Upper lobe of left lung (tissue), 4 donors: Measurements from ENCODE around the gene NPPB.

Experiments used
- CTCF ChIP-seq, 6 experiments: fragments of 450-650 bp in 4 of 6; fragments of 200-600 bp in 2 of 6; sonication (generic) in 2 of 6; IDR thresholded peaks; one replicate each; pipeline ENCODE4 v1.5.1; 2016 to 2019; ENCODE audit warnings: antibody characterized with exemption in 6 of 6
- EP300 ChIP-seq, 4 donors: sonication (generic); formaldehyde crosslinking; IDR thresholded peaks; one replicate each; pipeline ENCODE4 v1.5.1; 2017; ENCODE audit warnings: antibody characterized with exemption in 4 of 4, control low read depth in 2 of 4
- POLR2A ChIP-seq, 4 donors: fragments of 450-650 bp; IDR thresholded peaks; one replicate each; pipeline ENCODE4 v1.5.1; 2016 to 2017; ENCODE audit warnings: antibody characterized with exemption in 4 of 4, mild to moderate bottlenecking in 2 of 4
- POLR2AphosphoS5 ChIP-seq, 2 donors: sonication (generic); formaldehyde crosslinking; IDR thresholded peaks; one replicate each; pipeline ENCODE4 v1.5.1; 2017; ENCODE audit warnings: antibody characterized with exemption in 2 of 2

- TF ChIP-seq CTCF (IDR thresholded peaks at IDR 0.05): no peak
- no peak for TF ChIP-seq POLR2A (IDR thresholded peaks at IDR 0.05)
- TF ChIP-seq POLR2AphosphoS5 (IDR thresholded peaks at IDR 0.05): no peak
- TF ChIP-seq EP300 (IDR thresholded peaks at IDR 0.05): no peak
These were observed 7.6 kb downstream of the NPPB start for GRCh38 chr1:11851180-11851579.
